ACHN (cell line): ENCODE data around the gene MAGI1.
A peak's percentile ranks its signal among the peaks of the same experiment; 100 is the strongest.
"Not testable (repeated sequence)": the region's sequence is repeated elsewhere in the genome, so short reads cannot be mapped to it uniquely, and the experiment has no call there.

Experiments
- DNase-seq: peaks from one replicate; pipeline ENCODE4 v3.0.0-alpha.2; 2015
- in situ Hi-C: cut with HindIII; loops from 2 replicates; pipeline ENCODE4 v1.10.0; 2017; ENCODE audit warnings: low sequenced_read_pairs, low pct_ligation_motif_present, low pct_unique_long_range_greater_than_20kb

Gene MAGI1

GRCh38 chr3:66046321-66046720 is 7.6 kb upstream of the MAGI1 start:
- in situ Hi-C loops = not testable (repeated sequence)

DNA sequence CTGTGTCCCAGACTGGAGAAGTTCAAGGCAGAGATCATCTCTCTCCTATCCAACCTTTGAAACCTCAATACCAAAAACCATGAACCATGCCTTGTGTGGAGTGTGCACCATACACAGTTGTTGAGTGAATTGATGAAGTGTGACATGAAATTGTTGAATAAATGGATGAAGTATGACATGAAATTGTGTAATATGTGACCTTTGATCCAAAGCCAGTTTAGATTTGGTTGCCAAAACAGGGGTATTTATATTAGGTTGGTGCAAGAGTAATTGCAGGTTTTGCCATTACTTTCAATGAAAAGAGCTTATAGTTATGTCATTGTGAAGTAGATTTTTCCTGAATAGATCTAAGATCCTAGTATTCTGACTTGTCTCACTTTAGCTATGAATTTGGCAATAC is 3.1 kb upstream of the MAGI1 start:
- in situ Hi-C loops = no loop called here
- DNase-seq = no peak

More at GRCh38 chr3:66046321-66046720, 7.6 kb upstream of the MAGI1 start:
- DNase-seq = not testable (repeated sequence)

DNA sequence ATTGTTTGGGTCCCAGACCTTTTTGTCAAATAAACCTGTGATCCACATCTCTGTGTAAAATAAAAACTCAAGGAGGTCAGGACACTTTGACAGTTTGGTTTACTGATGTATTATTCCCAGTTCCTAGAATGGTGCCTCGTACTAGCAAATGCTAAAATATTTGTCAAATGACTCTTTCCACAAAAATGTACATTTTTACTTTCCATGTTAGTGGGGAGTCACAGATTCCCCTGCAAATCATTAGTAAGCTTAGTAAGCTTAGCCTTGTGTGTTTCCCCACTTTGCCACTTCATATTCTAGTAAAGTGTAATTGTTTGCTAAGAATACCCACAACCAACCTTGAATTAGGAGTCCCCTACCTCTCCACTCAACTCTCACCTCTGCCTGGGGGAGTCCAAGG is 2.4 kb upstream of the MAGI1 start:
- DNase-seq = no peak

DNA sequence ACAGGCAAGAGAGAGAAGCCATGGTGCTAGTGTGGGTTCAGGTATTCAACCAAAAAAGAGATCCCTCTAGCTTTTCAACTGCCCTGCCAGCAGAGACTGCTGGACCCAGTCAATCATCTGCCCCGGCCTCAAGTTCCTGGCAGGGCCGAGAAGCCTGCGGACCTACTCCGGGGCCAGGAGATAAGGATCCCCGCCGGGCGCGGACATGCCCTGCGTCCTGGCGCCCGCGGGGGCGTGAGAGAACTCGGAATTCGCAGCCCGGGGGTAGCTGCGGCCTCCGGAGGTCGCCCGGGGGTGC is 821 bp upstream of the MAGI1 start:
- DNase-seq = peak; percentile 55
- in situ Hi-C loops = no loop called here

More for the DNA sequence above, 2.4 kb upstream of the MAGI1 start:
- in situ Hi-C loops = no loop called here

DNA sequence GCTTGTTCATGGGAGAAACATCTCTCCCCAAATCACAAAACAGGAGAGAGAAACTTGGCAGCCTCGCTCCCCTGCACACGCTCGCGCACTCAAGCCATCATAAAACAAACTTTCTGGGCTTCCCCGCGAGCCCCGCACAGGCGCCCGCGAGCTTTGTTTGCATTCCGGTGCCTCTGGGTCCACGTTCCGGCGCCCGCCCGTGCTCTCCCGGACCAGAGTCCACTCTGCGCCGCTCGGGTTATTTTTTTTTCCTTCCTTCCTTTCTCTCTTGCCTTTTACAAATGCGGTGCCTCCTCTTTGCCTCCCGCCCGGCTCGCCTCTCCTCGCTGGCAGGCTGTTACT is 363 bp downstream of the MAGI1 start:
- in situ Hi-C loops = no loop called here
- no peak for DNase-seq

DNA sequence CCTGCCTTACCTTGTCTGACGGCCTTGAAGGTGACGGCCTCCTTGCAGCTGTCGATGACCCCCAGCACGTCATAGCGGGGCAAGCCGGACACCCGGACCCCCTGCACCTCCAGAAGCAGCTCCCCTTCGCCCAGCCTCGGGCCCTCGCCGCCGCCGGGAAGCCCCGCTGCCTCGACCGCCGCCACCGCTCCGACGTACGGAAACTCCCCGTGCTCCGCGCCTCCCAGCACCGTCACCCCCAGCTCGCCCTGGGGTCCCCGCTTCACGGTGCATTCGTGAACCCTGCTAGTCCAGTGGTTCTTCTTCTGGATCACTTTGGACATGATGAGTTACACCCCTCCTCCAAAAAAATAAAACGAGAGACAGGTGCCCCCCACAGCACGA is 740 bp downstream of the MAGI1 start:
- in situ Hi-C loops = no loop called here
- DNase-seq = no peak

DNA sequence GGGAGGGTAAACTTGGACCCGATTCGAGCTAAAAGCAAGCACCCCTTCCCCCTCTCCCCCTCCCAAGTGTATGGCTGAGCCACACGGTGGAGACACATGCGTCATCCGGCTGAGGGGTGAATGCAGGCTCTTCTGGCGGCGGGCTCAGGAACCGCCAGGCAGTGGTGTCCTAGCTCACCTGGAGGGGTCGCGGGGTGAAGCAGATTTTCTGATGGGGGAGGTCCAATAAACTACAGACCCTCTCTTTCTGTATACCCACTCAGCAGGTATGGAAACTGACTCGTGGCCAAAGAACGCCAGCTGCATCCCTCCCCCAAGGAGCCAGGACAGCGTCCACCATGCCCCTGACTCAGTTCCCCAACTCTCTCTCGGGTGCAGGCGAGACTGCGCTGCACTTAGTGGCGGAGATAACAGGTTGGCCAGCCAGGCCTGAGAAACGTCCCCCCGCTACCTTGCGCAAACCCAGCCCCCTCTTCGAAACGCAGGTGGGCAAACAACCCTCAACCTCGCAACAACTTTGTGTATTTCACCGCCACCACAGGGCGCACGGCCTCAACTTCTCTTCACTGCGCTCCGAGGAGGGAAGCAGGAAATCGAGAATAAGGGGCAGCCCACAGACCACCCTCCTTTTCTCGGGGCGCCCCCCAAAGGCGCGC is 1.3 kb downstream of the MAGI1 start:
- peak; percentile 48 for DNase-seq
- in situ Hi-C loops = no loop called here

DNA sequence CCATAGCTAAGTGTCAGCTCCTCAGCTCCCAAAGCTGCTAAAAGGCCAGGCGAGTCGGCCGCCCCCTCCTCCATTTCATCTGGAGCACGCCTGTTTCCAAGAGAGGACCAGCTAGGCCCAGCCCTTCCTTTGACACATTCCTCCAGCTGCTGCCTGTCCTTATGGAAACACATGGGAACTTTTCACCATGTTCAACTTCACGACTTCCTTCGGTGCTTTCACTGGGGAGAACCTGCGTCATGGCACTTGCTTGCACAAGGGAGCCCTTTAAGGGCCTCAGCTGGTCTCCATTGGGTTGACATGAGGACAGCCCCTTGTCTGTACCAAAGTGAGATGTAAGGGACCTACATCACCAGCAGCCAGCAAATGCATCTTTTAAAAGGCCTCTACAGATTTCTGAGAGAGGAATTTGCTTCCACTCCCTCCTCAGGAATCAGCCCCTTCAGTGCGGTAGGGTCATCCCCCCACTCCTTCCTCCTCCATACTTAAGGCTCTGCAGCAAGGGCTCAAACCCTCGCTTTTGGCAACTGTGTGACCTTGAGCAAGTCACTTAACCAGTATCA is 2.1 kb downstream of the MAGI1 start:
- no peak for DNase-seq
- in situ Hi-C loops = no loop called here

GRCh38 chr3:66035763-66036477 is 2.8 kb downstream of the MAGI1 start:
- no peak for DNase-seq
- in situ Hi-C loops = no loop called here

- in situ Hi-C loops = no loop called here
- no peak for DNase-seq
Measured at GRCh38 chr3:66033241-66034138, 5.2 kb downstream of the MAGI1 start.

- no peak for DNase-seq
- in situ Hi-C loops = no loop called here
Measured at GRCh38 chr3:66031102-66031698, 7.5 kb downstream of the MAGI1 start.

DNA sequence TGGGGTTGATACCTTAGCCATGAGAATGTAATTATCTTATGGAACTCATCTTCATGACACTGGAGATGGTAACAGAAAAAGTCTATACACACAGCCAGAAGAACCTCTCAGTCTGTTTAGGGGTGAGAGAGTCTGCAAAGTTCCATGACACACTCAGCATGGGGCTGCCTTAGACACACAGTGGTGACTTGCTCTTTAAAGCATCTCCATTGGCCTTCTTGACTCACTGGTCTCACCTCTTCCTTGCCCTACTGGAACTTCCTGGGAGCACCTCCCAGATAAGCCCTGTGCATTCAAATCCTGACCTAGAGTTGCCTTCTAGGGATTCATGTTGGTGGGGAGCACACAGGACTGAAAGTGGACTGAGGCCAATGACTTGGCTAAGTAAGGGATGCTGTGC is 9.3 kb downstream of the MAGI1 start:
- in situ Hi-C loops = no loop called here
- no peak for DNase-seq

GRCh38 chr3:66029014-66029413 is 9.7 kb downstream of the MAGI1 start:
- in situ Hi-C loops = no loop called here
- no peak for DNase-seq

DNA sequence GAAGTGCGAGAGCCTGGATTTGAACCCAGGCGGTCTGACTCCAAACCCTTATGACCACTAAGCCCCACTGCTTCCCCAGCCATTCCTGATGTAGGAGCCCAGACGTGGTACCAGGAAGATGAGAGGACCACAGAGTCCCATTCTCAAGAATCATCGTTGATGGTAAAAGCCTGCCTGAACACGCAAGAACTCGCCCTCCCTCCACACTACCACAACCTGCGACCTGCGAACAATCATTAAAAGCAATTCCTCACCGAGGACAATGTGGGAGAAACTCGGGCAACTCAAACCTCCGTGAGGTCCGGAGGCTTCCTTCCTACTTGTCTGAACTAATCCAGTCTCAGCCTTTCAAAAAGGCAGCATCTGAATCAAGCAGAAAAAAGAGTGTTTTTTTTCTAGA is 10.3 kb downstream of the MAGI1 start:
- no peak for DNase-seq
- in situ Hi-C loops = no loop called here

- in situ Hi-C loops = not testable (repeated sequence)
Measured at GRCh38 chr3:66027099-66027498, 11.6 kb downstream of the MAGI1 start.

GRCh38 chr3:66023738-66024385 is 14.9 kb downstream of the MAGI1 start:
- DNase-seq = no peak
- in situ Hi-C loops = no loop called here

More at GRCh38 chr3:66027099-66027498, 11.6 kb downstream of the MAGI1 start:
- DNase-seq = not testable (repeated sequence)

DNA sequence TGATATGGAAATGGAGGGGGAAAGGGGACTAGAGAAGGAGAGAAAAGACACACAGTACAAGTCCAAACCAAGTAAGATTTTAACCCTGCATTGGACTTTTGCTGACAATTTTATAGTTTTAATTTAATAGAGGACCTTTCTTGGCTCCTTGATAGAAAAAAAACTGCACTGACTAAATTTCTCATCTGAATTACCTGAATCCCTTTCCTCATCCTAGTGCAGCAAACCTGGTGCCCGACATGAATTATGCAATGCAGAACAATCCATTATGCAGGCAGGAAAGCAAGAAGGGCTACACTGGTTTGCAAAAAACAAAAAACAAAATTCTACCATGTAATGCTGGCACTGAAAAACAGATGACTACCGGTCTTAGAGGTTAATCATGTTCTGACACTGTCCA is 15.5 kb downstream of the MAGI1 start:
- in situ Hi-C loops = no loop called here
- DNase-seq = no peak

DNA sequence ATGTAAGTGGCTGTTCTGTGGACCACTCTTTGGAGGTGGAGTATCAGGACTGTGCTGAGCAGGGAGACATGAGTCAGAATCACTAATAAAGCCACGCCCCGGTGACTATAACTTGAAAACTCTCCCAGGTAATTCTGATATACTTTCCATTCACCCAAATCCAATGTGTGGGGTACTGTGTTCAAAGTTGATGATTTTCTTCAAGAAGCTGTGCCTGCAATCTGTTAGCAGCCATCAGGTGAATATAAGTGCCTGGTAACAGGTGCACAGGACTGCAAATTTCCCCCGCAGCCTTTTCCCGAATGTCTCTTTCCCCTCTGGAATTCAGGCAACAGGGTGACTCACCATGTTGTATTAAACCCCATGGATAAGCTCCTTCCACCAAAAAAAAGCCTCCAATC is 17.0 kb downstream of the MAGI1 start:
- DNase-seq = peak; percentile 55
- in situ Hi-C loops = no loop called here
